MM.1S (cell line): ENCODE measurements around the gene TMEM198.

Experiments used
- DNase-seq: peaks from one replicate; pipeline ENCODE4 v3.0.0-alpha.2; 2015
- H2AFZ ChIP-seq: fragments of 300-600 bp; sonication (generic); 2 replicates; pipeline ENCODE4 v1.6.0; 2016; ENCODE audit warnings: antibody characterized with exemption, low read length
- H3F3A ChIP-seq: fragments of 300-600 bp; sonication (generic); 2 replicates; pipeline ENCODE4 v1.6.1; 2016; ENCODE audit warnings: mild to moderate bottlenecking, antibody characterized with exemption, low read length, moderate library complexity, mixed read lengths; ENCODE audit not compliant: insufficient read depth
- H3K27ac ChIP-seq: fragments of 300-600 bp; sonication (generic); 2 replicates; pipeline ENCODE4 v1.5.1; 2016; ENCODE audit warnings: mild to moderate bottlenecking, low read length
- H3K27me3 ChIP-seq: fragments of 300-600 bp; sonication (generic); replicated peaks from 2 replicates; pipeline ENCODE4 v1.6.0; 2016; ENCODE audit warnings: low read length; ENCODE audit not compliant: insufficient read depth
- H3K36me3 ChIP-seq: fragments of 300-600 bp; sonication (generic); replicated peaks from 2 replicates; pipeline ENCODE4 v1.6.1; 2016; ENCODE audit warnings: mild to moderate bottlenecking, low read length, mixed read lengths; ENCODE audit not compliant: insufficient read depth
- H3K4me1 ChIP-seq: fragments of 300-600 bp; sonication (generic); 2 replicates; pipeline ENCODE4 v1.6.1; 2016; ENCODE audit warnings: low read length, mixed read lengths
- H3K4me2 ChIP-seq: fragments of 300-600 bp; sonication (generic); 2 replicates; pipeline ENCODE4 v1.6.0; 2016; ENCODE audit warnings: low read depth, low read length
- H3K4me3 ChIP-seq: fragments of 300-600 bp; sonication (generic); 2 replicates; pipeline ENCODE4 v1.5.1; 2016; ENCODE audit warnings: low read length, mixed read lengths
- H3K79me2 ChIP-seq: fragments of 300-600 bp; sonication (generic); 2 replicates; pipeline ENCODE4 v1.6.1; 2016; ENCODE audit warnings: mixed run types, low read length, mixed read lengths
- H3K9ac ChIP-seq: fragments of 300-600 bp; sonication (generic); 2 replicates; pipeline ENCODE4 v1.6.1; 2016; ENCODE audit warnings: low read length, mixed read lengths
- H3K9me2 ChIP-seq: fragments of 300-600 bp; sonication (generic); replicated peaks from 2 replicates; pipeline ENCODE4 v1.6.1; 2016; ENCODE audit warnings: mild to moderate bottlenecking, low read length, mixed read lengths; ENCODE audit not compliant: insufficient read depth
- H3K9me3 ChIP-seq: fragments of 300-600 bp; sonication (generic); replicated peaks from 2 replicates; pipeline ENCODE4 v1.6.1; 2016; ENCODE audit warnings: mild to moderate bottlenecking, low read length, mixed read lengths; ENCODE audit not compliant: insufficient read depth
- H4K20me1 ChIP-seq: fragments of 300-600 bp; sonication (generic); 2 replicates; pipeline ENCODE4 v1.6.1; 2016; ENCODE audit warnings: mild to moderate bottlenecking, low read length, moderate library complexity, mixed read lengths; ENCODE audit not compliant: insufficient read depth
- CTCF ChIP-seq: fragments of 300-600 bp; sonication (generic); IDR thresholded peaks from 2 replicates; pipeline ENCODE4 v1.5.1; 2016; ENCODE audit warnings: antibody characterized with exemption, low read length, mixed read lengths
- EZH2 ChIP-seq: fragments of 300-600 bp; sonication (generic); optimal IDR thresholded peaks from 2 replicates; pipeline ENCODE3; 2017; ENCODE audit warnings: low read depth, mild to moderate bottlenecking, antibody characterized with exemption, low read length, mixed read lengths
- EZH2phosphoT487 ChIP-seq: fragments of 300-600 bp; sonication (generic); IDR thresholded peaks from 2 replicates; pipeline ENCODE4 v1.6.1; 2018; ENCODE audit warnings: antibody characterized with exemption, low read length

The TMEM198 gene

GRCh38 chr2:219498280-219499057 is 45.4 kb upstream of the TMEM198 start, which contains the start of gene GMPPA:
Gene GMPPA (plus strand): TSS chr2:219498891. CDS start chr2:219499976, 1,085 bp downstream.
- no peaks in the 10 kb centered on the region for H3F3A ChIP-seq
- peaks cover 13% of the 10 kb centered on the region for H3K79me2 ChIP-seq
- H3K27ac ChIP-seq, result peak within 1 kb of the TSS; percentile 22; the same call in 1 of the 2 replicates
- no peaks in the 10 kb centered on the region for H3K36me3 ChIP-seq
- H3K9me3 ChIP-seq, result no peaks in the 10 kb centered on the region
- peak within 1 kb of the TSS; percentile 91 for H3K9ac ChIP-seq
- peak within 1 kb of the TSS; percentile 88 for H3K4me3 ChIP-seq
- H4K20me1 ChIP-seq, result no peaks in the 10 kb centered on the region
- TF ChIP-seq CTCF (no peak), EZH2phosphoT487 (no peak), EZH2 (no peak)
- peaks cover 11% of the 10 kb centered on the region for H3K4me1 ChIP-seq
- H3K4me2 ChIP-seq, result peak within 1 kb of the TSS; percentile 95
- no peaks in the 10 kb centered on the region for H3K9me2 ChIP-seq
- H2AFZ ChIP-seq, result peak within 1 kb of the TSS; percentile 98
- H3K27me3 ChIP-seq, result peaks cover 40% of the 10 kb centered on the region
- DNase-seq, result peak; percentile 99

- Histone ChIP-seq H3K27ac (no peak overlapping the region), H3K9me3 (no peaks in the 10 kb centered on the region), H3K79me2 (peaks cover 13% of the 10 kb centered on the region), H3K36me3 (no peaks in the 10 kb centered on the region), H3K9ac (peak overlapping the region; percentile 91), H3K4me3 (peak overlapping the region; percentile 88), H2AFZ (peak overlapping the region; percentile 91), H3K4me1 (peaks cover 11% of the 10 kb centered on the region), H3F3A (no peaks in the 10 kb centered on the region), H3K9me2 (no peaks in the 10 kb centered on the region), H3K4me2 (peak overlapping the region; percentile 94), H4K20me1 (no peaks in the 10 kb centered on the region), H3K27me3 (peaks cover 35% of the 10 kb centered on the region)
- no peak for DNase-seq
- TF ChIP-seq EZH2phosphoT487 (no peak), CTCF (no peak), EZH2 (no peak)
These were observed 44.8 kb upstream of the TMEM198 start for GRCh38 chr2:219499058-219499307.

DNA sequence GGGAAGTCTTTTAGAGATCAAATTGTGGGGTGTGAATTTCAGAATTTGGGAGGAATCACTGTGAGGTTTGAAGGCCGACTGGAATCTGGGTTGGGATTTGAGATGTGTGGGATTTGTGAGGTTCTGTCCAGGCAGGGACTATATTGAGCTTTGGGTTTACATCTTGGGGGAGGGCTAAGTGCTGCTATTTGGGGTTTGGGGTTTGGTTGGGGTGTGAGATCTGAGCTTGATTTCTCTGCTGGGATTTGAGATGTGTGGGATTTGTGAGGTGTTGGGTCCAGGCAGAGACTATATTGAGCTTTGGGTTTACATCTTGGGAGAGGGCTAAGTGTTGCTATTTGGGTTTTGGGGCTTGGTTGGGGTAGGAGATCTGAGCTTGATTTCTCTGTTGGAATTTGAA is 44.3 kb upstream of the TMEM198 start:
- peaks cover 29% of the 10 kb centered on the region for H3K27me3 ChIP-seq
- peaks cover 13% of the 10 kb centered on the region for H3K79me2 ChIP-seq
- peak overlapping the region; percentile 91; the same call in 1 of the 2 replicates for H3K9ac ChIP-seq
- peak overlapping the region; percentile 94 for H3K4me2 ChIP-seq
- H2AFZ ChIP-seq, result peak overlapping the region; percentile 91
- H3K9me2 ChIP-seq, result no peaks in the 10 kb centered on the region
- no peaks in the 10 kb centered on the region for H3K36me3 ChIP-seq
- H3K9me3 ChIP-seq, result no peaks in the 10 kb centered on the region
- H4K20me1 ChIP-seq, result no peaks in the 10 kb centered on the region
- peaks cover 11% of the 10 kb centered on the region for H3K4me1 ChIP-seq
- no peak overlapping the region for H3K27ac ChIP-seq
- TF ChIP-seq EZH2 (no peak), EZH2phosphoT487 (no peak), CTCF (no peak)
- DNase-seq, result no peak
- no peaks in the 10 kb centered on the region for H3F3A ChIP-seq
- H3K4me3 ChIP-seq, result peak overlapping the region; percentile 88
